Renal pelvis (tissue), 3 donors: ENCODE data around the gene G3BP2. TPM values are rescaled to one million over a fixed set of nuclear protein-coding genes. Genes with fewer than 3 reads are reported as not detected.

Source experiments
- polyA plus RNA-seq, 3 donors: library from polyadenylated mRNA; unstranded; fragments of 120-200 nt; gene quantifications; one replicate each; pipeline ENCODE4 v1.2.1, GENCODE V29; 2013; ENCODE audit not compliant: insufficient read length in 3 of 3

The G3BP2 gene
- polyA plus RNA-seq, 3 donors: 146 to 172 (median 149) TPM

Other genes with a start within 250 kb of the G3BP2 start
- gene RCHY1, start 159.0 kb downstream of the G3BP2 start, polyA plus RNA-seq: 10 to 100 TPM; 46.0 to 50.9 (median 46.2) TPM
- 10 to 100 TPM; 15.9 to 33.7 (median 32.9) TPM for gene THAP6, start 158.9 kb downstream of the G3BP2 start, polyA plus RNA-seq
- under 1 TPM in 2 of 3 donors, not detected in 1; 0.13 to 0.51 TPM for gene ODAPH, start 117.3 kb downstream of the G3BP2 start, polyA plus RNA-seq
- gene CDKL2, start 42.9 kb downstream of the G3BP2 start, polyA plus RNA-seq: 10 to 100 TPM; 10.5 to 19.9 (median 10.6) TPM
- gene USO1, start 51.2 kb upstream of the G3BP2 start, polyA plus RNA-seq: 10 to 100 TPM; 74.2 to 86.3 (median 74.9) TPM
- under 1 TPM in 2 of 3 donors, not detected in 1; 0.04 to 0.15 TPM for gene PPEF2, start 229.0 kb upstream of the G3BP2 start, polyA plus RNA-seq